ENCODE results near the gene CDH2. TPM values are rescaled to one million over a fixed set of nuclear protein-coding genes. Genes with fewer than 3 reads are reported as not detected.

The CDH2 gene
- total RNA-seq, 1 experiment from 2014 or later: 34.0 TPM

- ChIA-PET POLR2A (ENCODE audit: unreplicated experiment) (no interaction called here), CTCF (no interaction called here)
- H3K4me2 ChIP-seq (ENCODE audit: low read length): no peak overlapping the region
- H3K4me1 ChIP-seq (ENCODE audit: insufficient read depth, low read length): peaks cover 29% of the 10 kb centered on the region
- no peaks in the 10 kb centered on the region for H3K9me2 ChIP-seq (replicated peaks; ENCODE audit: low read length)
- TF ChIP-seq CTCF (conservative IDR thresholded peaks at IDR 0.05; ENCODE audit: low read depth, low read length) (no peak), EZH2 (IDR thresholded peaks at IDR 0.05; ENCODE audit: low read length, unreplicated experiment) (no peak), EZH2phosphoT487 (IDR thresholded peaks at IDR 0.05; ENCODE audit: borderline replicate concordance, low read length) (no peak)
- no peaks in the 10 kb centered on the region for H3K9me3 ChIP-seq (ENCODE audit: low read length)
- H3K79me2 ChIP-seq (ENCODE audit: low read length): peaks cover 39% of the 10 kb centered on the region; the same call in 1 of the 2 replicates
- no peaks in the 10 kb centered on the region for H3F3A ChIP-seq (ENCODE audit: low read length, unreplicated experiment)
- no peaks in the 10 kb centered on the region for H3K36me3 ChIP-seq (ENCODE audit: low read depth, low read length)
- no peak for ATAC-seq
- no peak overlapping the region for H3K9ac ChIP-seq (ENCODE audit: low read length)
- intact Hi-C loops (cut with micrococcal nuclease): loop anchor here (10.0 kb wide), 1 partner anchor 304 kb away; no protein-coding TSS in a partner anchor
- H3K27me3 ChIP-seq (ENCODE audit: low read length): no peaks in the 10 kb centered on the region
- BruUV-seq (replicated peaks): no TSS peak
- H3K27ac ChIP-seq (ENCODE audit: low read length): no peak overlapping the region
- no peak overlapping the region for H2AFZ ChIP-seq (ENCODE audit: low read length)
- no peak for DNase-seq
- no peak overlapping the region for H3K4me3 ChIP-seq (ENCODE audit: low read length)
- H4K20me1 ChIP-seq (ENCODE audit: low read length): no peaks in the 10 kb centered on the region
These were observed 56.0 kb downstream of the CDH2 start for GRCh38 chr18:28120828-28121515.

GRCh38 chr18:28116461-28116860, 60.5 kb downstream of the CDH2 start:
- Histone ChIP-seq H3K4me2 (ENCODE audit: low read length) (no peak overlapping the region), H2AFZ (ENCODE audit: low read length) (no peak overlapping the region), H3K9me2 (replicated peaks; ENCODE audit: low read length) (no peaks in the 10 kb centered on the region), H3K9me3 (ENCODE audit: low read length) (no peaks in the 10 kb centered on the region), H3K9ac (ENCODE audit: low read length) (no peak overlapping the region), H3F3A (ENCODE audit: low read length, unreplicated experiment) (peaks cover 11% of the 10 kb centered on the region), H3K4me3 (ENCODE audit: low read length) (no peak overlapping the region), H3K27ac (ENCODE audit: low read length) (no peak overlapping the region), H4K20me1 (ENCODE audit: low read length) (no peaks in the 10 kb centered on the region), H3K36me3 (ENCODE audit: low read depth, low read length) (no peaks in the 10 kb centered on the region), H3K4me1 (ENCODE audit: insufficient read depth, low read length) (peaks cover 52% of the 10 kb centered on the region), H3K79me2 (ENCODE audit: low read length) (peaks cover 35% of the 10 kb centered on the region; the same call in 1 of the 2 replicates), H3K27me3 (ENCODE audit: low read length) (no peaks in the 10 kb centered on the region)
- ChIA-PET POLR2A (ENCODE audit: unreplicated experiment) (no interaction called here), CTCF (no interaction called here)
- no peak for DNase-seq
- TF ChIP-seq CTCF (conservative IDR thresholded peaks at IDR 0.05; ENCODE audit: low read depth, low read length) (no peak), EZH2phosphoT487 (IDR thresholded peaks at IDR 0.05; ENCODE audit: borderline replicate concordance, low read length) (no peak), EZH2 (IDR thresholded peaks at IDR 0.05; ENCODE audit: low read length, unreplicated experiment) (no peak)
- no TSS peak for BruUV-seq (replicated peaks)
- no peak for ATAC-seq
- intact Hi-C loops (cut with micrococcal nuclease): loop anchor here (10.0 kb wide), 1 partner anchor 192 kb away; no protein-coding TSS in a partner anchor

GRCh38 chr18:28115149-28115550, 61.8 kb downstream of the CDH2 start:
- Histone ChIP-seq H3K4me3 (ENCODE audit: low read length) (peak overlapping the region; percentile 58), H3F3A (ENCODE audit: low read length, unreplicated experiment) (peaks cover 11% of the 10 kb centered on the region), H3K9me3 (ENCODE audit: low read length) (no peaks in the 10 kb centered on the region), H3K79me2 (ENCODE audit: low read length) (peaks cover 47% of the 10 kb centered on the region), H3K9ac (ENCODE audit: low read length) (peak overlapping the region; percentile 60), H3K4me2 (ENCODE audit: low read length) (peak overlapping the region; percentile 87), H3K4me1 (ENCODE audit: insufficient read depth, low read length) (peaks cover 65% of the 10 kb centered on the region), H4K20me1 (ENCODE audit: low read length) (no peaks in the 10 kb centered on the region), H3K27ac (ENCODE audit: low read length) (peak overlapping the region; percentile 92), H3K9me2 (replicated peaks; ENCODE audit: low read length) (no peaks in the 10 kb centered on the region), H2AFZ (ENCODE audit: low read length) (no peak overlapping the region), H3K36me3 (ENCODE audit: low read depth, low read length) (no peaks in the 10 kb centered on the region), H3K27me3 (ENCODE audit: low read length) (no peaks in the 10 kb centered on the region)
- TF ChIP-seq CTCF (conservative IDR thresholded peaks at IDR 0.05; ENCODE audit: low read depth, low read length) (no peak), EZH2 (IDR thresholded peaks at IDR 0.05; ENCODE audit: low read length, unreplicated experiment) (no peak), EZH2phosphoT487 (IDR thresholded peaks at IDR 0.05; ENCODE audit: borderline replicate concordance, low read length) (no peak)
- POLR2A ChIA-PET (ENCODE audit: unreplicated experiment): interaction anchor here (0.6 kb wide), 2 partner anchors 256 to 317 kb away, joined by 3 to 7 read pairs; no protein-coding TSS in a partner anchor
- peak; percentile 37 for ATAC-seq
- intact Hi-C loops (cut with micrococcal nuclease): loop anchor here (10.0 kb wide), 1 partner anchor 190 kb away; no protein-coding TSS in a partner anchor
- peak; percentile 90 for DNase-seq
- CTCF ChIA-PET: no interaction called here
- no TSS peak for BruUV-seq (replicated peaks)

Measured in PC-3 (cell line).